Kasumi-1 (cell line): ENCODE data around the gene DRGX.
A peak's percentile ranks its signal among the peaks of the same experiment; 100 is the strongest.

ENCODE experiments used
- DNase-seq, 2 experiments: peaks; one replicate each; lab custom pipeline; 2025; lab: John Stamatoyannopoulos, UW

Gene DRGX

GRCh38 chr10:49382226-49382625 is 13.7 kb downstream of the DRGX start:
- DNase-seq: no peak

- no peak for DNase-seq
These were observed 14.6 kb downstream of the DRGX start for GRCh38 chr10:49381111-49381900.

GRCh38 chr10:49379596-49380410 is 16.1 kb downstream of the DRGX start:
- DNase-seq: peak in 1 of 2 experiments; percentile 5

- no peak for DNase-seq
These were observed 18.6 kb downstream of the DRGX start for GRCh38 chr10:49377256-49377655.

- no peak for DNase-seq
These were observed 20.3 kb downstream of the DRGX start for GRCh38 chr10:49375611-49376010.

GRCh38 chr10:49374740-49375139 is 21.1 kb downstream of the DRGX start:
- no peak for DNase-seq

GRCh38 chr10:49373361-49373760 is 22.5 kb downstream of the DRGX start:
- DNase-seq: no peak

- no peak for DNase-seq
These were observed 23.9 kb downstream of the DRGX start for GRCh38 chr10:49371967-49372366.

GRCh38 chr10:49370326-49371100 is 25.4 kb downstream of the DRGX start:
- DNase-seq: no peak

GRCh38 chr10:49369216-49370162 is 26.4 kb downstream of the DRGX start:
- no peak for DNase-seq

GRCh38 chr10:49368256-49368655 is 27.6 kb downstream of the DRGX start:
- DNase-seq: no peak

- peak in 1 of 2 experiments; percentile 16 for DNase-seq
These were observed 28.3 kb downstream of the DRGX start for GRCh38 chr10:49367600-49367999.

GRCh38 chr10:49366460-49366859 is 29.4 kb downstream of the DRGX start:
- no peak for DNase-seq

GRCh38 chr10:49365675-49366415 is 30.0 kb downstream of the DRGX start:
- no peak for DNase-seq

GRCh38 chr10:49365275-49365674 is 30.6 kb downstream of the DRGX start:
- no peak for DNase-seq

- no peak for DNase-seq
These were observed 31.1 kb downstream of the DRGX start for GRCh38 chr10:49364747-49365146.

- no peak for DNase-seq
These were observed 31.8 kb downstream of the DRGX start for GRCh38 chr10:49364051-49364450.

GRCh38 chr10:49363309-49364031 is 32.4 kb downstream of the DRGX start:
- DNase-seq: no peak

GRCh38 chr10:49362596-49363260 is 33.2 kb downstream of the DRGX start:
- DNase-seq: no peak
